WTC11 (cell line): ENCODE results near the gene UMAD1. TPM values are rescaled to one million over a fixed set of nuclear protein-coding genes. Genes with fewer than 3 reads are reported as not detected.

Experiments
- ATAC-seq: fragments of 200-7000 bp; cut with Tn5 transposase; 2 replicates; pipeline ENCODE4 v1.10.0; 2021; ENCODE audit warnings: mild to moderate bottlenecking, moderate library complexity
- CTCF ChIA-PET: fragments of 300-600 bp; sonication (Branson Sonifier 250); formaldehyde crosslinking; loops from one replicate; lab custom pipeline; 2021; ENCODE audit warnings: antibody characterized with exemption; lab: Charles Lee
- POLR2A ChIA-PET: fragments of 350-600 bp; sonication (Branson Sonifier 250); formaldehyde crosslinking; loops from one replicate; lab custom pipeline; 2021; ENCODE audit warnings: antibody characterized with exemption; lab: Charles Lee
- DNase-seq: peaks from one replicate; pipeline ENCODE4 v3.0.0; 2021; ENCODE audit warnings: low spot score
- H3K27ac Mint-ChIP-seq: 2 replicates; pipeline ENCODE4 v1.8.0; 2021; ENCODE audit warnings: mixed read lengths
- H3K27me3 Mint-ChIP-seq: 2 replicates; pipeline ENCODE4 v1.8.0; 2021; ENCODE audit warnings: low read depth, mild to moderate bottlenecking, moderate library complexity, mixed read lengths
- H3K36me3 Mint-ChIP-seq: 2 replicates; pipeline ENCODE4 v1.8.0; 2021; ENCODE audit warnings: mixed read lengths
- H3K4me1 Mint-ChIP-seq: 2 replicates; pipeline ENCODE4 v1.8.0; 2022; ENCODE audit warnings: mixed read lengths
- H3K4me3 Mint-ChIP-seq: 2 replicates; pipeline ENCODE4 v1.8.0; 2021; ENCODE audit warnings: mild to moderate bottlenecking, moderate library complexity, mixed read lengths
- H3K9me3 Mint-ChIP-seq: 2 replicates; pipeline ENCODE4 v1.8.0; 2021; ENCODE audit warnings: mixed read lengths
- CREM ChIP-seq: sonication (generic); formaldehyde crosslinking; IDR thresholded peaks from 2 replicates; pipeline ENCODE4 v1.8.1; 2022; ENCODE audit warnings: mild to moderate bottlenecking, missing genetic modification reagents, moderate library complexity
- ESRRA ChIP-seq: sonication (generic); formaldehyde crosslinking; IDR thresholded peaks from 2 replicates; pipeline ENCODE4 v1.8.1; 2022; ENCODE audit warnings: mild to moderate bottlenecking, missing genetic modification reagents, borderline replicate concordance
- IRF2 ChIP-seq: sonication (generic); formaldehyde crosslinking; IDR thresholded peaks from 2 replicates; pipeline ENCODE4 v1.8.0; 2022; ENCODE audit warnings: low read depth, missing genetic modification reagents, borderline replicate concordance
- MLX ChIP-seq: sonication (generic); formaldehyde crosslinking; IDR thresholded peaks from 2 replicates; pipeline ENCODE4 v1.8.1; 2023; ENCODE audit warnings: mild to moderate bottlenecking, missing genetic modification reagents, moderate library complexity
- NR3C1 ChIP-seq: sonication (generic); formaldehyde crosslinking; conservative IDR thresholded peaks from 2 replicates; pipeline ENCODE4 v1.8.1; 2023; ENCODE audit warnings: low read depth, mild to moderate bottlenecking, missing genetic modification reagents
- OVOL2 ChIP-seq: fragments of 250-450 bp; sonication (Bioruptor Pico); IDR thresholded peaks from 2 replicates; pipeline ENCODE4 v1.9.0; 2021; ENCODE audit warnings: mild to moderate bottlenecking, borderline replicate concordance
- SMAD3 ChIP-seq: sonication (generic); formaldehyde crosslinking; IDR thresholded peaks from 2 replicates; pipeline ENCODE4 v1.8.0; 2022; ENCODE audit warnings: missing genetic modification reagents, mild to moderate bottlenecking, borderline replicate concordance
- TEAD1 ChIP-seq: sonication (generic); formaldehyde crosslinking; IDR thresholded peaks from 2 replicates; pipeline ENCODE4 v1.8.0; 2022; ENCODE audit warnings: mild to moderate bottlenecking, missing genetic modification reagents
- TP53 ChIP-seq: sonication (generic); formaldehyde crosslinking; IDR thresholded peaks from 2 replicates; pipeline ENCODE4 v1.8.1; 2023; ENCODE audit warnings: mild to moderate bottlenecking, missing genetic modification reagents
- ZBTB43 ChIP-seq: sonication (generic); formaldehyde crosslinking; IDR thresholded peaks from 2 replicates; pipeline ENCODE4 v1.8.1; 2023; ENCODE audit warnings: mild to moderate bottlenecking, missing genetic modification reagents
- ZMAT4 ChIP-seq: fragments of 250-450 bp; sonication (Bioruptor Pico); IDR thresholded peaks from 2 replicates; pipeline ENCODE4 v1.9.0; 2021; ENCODE audit warnings: mild to moderate bottlenecking
- ZNF263 ChIP-seq: sonication (generic); formaldehyde crosslinking; IDR thresholded peaks from 2 replicates; pipeline ENCODE4 v1.8.1; 2022; ENCODE audit warnings: low read depth, mild to moderate bottlenecking, moderate library complexity, missing genetic modification reagents
- ZNF281 ChIP-seq: sonication (generic); formaldehyde crosslinking; IDR thresholded peaks from 2 replicates; pipeline ENCODE4 v1.8.0; 2023; ENCODE audit warnings: mild to moderate bottlenecking, missing genetic modification reagents
- ZNF423 ChIP-seq: fragments of 250-450 bp; sonication (Bioruptor Pico); IDR thresholded peaks from 2 replicates; pipeline ENCODE4 v2.1.2; 2022; ENCODE audit warnings: mild to moderate bottlenecking, moderate library complexity
- ZNF512 ChIP-seq: sonication (generic); formaldehyde crosslinking; IDR thresholded peaks from 2 replicates; pipeline ENCODE4 v1.8.1; 2022; ENCODE audit warnings: missing genetic modification reagents, borderline replicate concordance
- ZNF671 ChIP-seq: fragments of 250-450 bp; sonication (Bioruptor Pico); IDR thresholded peaks from 2 replicates; pipeline ENCODE4 v1.8.0; 2021; ENCODE audit warnings: mild to moderate bottlenecking
- total RNA-seq: library from RNA; stranded (reverse); gene quantifications from 3 replicates; pipeline ENCODE4 v1.2.3, GENCODE V29; 2021
- TF ChIP-seq, protein P1 (sequence below): sonication (generic); formaldehyde crosslinking; IDR thresholded peaks from 2 replicates; pipeline ENCODE4 v1.8.1; 2022; ENCODE audit warnings: mild to moderate bottlenecking, missing genetic modification reagents, moderate library complexity, borderline replicate concordance
- TF ChIP-seq, protein P2 (sequence below): sonication (generic); formaldehyde crosslinking; IDR thresholded peaks from 2 replicates; pipeline ENCODE4 v1.8.0; 2022; ENCODE audit warnings: mild to moderate bottlenecking, missing genetic modification reagents
- TF ChIP-seq, protein P3 (sequence below): sonication (generic); formaldehyde crosslinking; conservative IDR thresholded peaks from 2 replicates; pipeline ENCODE4 v1.8.1; 2023; ENCODE audit warnings: mild to moderate bottlenecking, low read depth, missing genetic modification reagents, moderate library complexity

The UMAD1 gene
- total RNA-seq, 1 experiment from 2014 or later: 13.0 TPM

DNA sequence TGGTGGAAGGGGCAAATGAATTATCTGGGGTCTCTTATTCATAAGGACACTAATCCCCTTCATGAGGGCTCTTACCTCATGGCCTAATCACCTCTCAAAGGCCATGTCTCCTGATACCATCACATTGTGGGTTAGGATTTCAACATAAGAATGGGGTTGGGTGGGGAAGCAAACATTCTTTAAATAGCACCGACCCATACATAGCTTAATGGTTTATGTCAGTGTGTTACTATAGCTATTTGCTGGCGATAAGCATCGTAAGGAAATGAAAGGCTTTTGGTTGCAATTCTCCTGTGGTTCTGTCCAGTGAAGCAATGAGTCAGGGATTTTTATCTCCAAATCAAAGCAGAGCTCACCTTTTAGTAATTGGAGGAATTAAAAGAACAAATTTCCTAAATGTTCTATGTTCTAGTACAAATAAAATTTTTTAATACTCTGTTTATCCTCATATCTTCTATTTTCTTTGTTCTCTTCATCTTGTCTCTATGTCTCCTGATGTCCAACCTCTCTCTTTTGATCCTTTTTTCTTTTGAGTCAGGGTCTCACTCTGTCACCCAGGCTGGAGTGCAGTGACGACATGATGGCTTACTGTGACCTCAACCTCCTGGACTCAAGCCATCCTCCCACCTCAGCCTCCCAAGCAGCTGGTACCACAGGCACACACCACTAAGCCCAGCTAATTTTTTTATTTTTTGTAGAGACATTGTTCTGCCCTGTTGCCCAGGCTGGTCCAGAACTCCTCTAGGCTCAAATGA lies 271.0 kb downstream of the UMAD1 start:
- peaks cover 21% of the 10 kb centered on the region for H3K9me3 Mint-ChIP-seq
- ATAC-seq (peak; percentile 99), DNase-seq (no peak)
- peaks cover 32% of the 10 kb centered on the region for H3K4me1 Mint-ChIP-seq
- peak overlapping the region; percentile 29; the same call in 1 of the 2 replicates for H3K4me3 Mint-ChIP-seq
- POLR2A ChIA-PET: no interaction called here
- H3K27ac Mint-ChIP-seq: peak overlapping the region; percentile 80; the same call in 1 of the 2 replicates
- peaks cover 7% of the 10 kb centered on the region for H3K36me3 Mint-ChIP-seq
- CTCF ChIA-PET: interaction anchor here (1.0 kb wide), 1 partner anchor 56 kb away, joined by 3 read pairs; no protein-coding TSS in a partner anchor
- TF ChIP-seq ZNF671 (no peak), NR3C1 (no peak), ZNF263 (no peak), ZBTB43 (CRISPR knock-in tag) (no peak), TEAD1 (CRISPR knock-in tag) (peak; percentile 79; the same call in 1 of the 2 replicates), OVOL2 (CRISPR knock-in tag) (no peak)
- TF ChIP-seq, protein P1, sequence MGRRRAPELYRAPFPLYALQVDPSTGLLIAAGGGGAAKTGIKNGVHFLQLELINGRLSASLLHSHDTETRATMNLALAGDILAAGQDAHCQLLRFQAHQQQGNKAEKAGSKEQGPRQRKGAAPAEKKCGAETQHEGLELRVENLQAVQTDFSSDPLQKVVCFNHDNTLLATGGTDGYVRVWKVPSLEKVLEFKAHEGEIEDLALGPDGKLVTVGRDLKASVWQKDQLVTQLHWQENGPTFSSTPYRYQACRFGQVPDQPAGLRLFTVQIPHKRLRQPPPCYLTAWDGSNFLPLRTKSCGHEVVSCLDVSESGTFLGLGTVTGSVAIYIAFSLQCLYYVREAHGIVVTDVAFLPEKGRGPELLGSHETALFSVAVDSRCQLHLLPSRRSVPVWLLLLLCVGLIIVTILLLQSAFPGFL (CRISPR knock-in tag): no peak
- TF ChIP-seq, protein P2, sequence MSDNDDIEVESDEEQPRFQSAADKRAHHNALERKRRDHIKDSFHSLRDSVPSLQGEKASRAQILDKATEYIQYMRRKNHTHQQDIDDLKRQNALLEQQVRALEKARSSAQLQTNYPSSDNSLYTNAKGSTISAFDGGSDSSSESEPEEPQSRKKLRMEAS (CRISPR knock-in tag): no peak
- TF ChIP-seq, all 79 proteins: peak for 1
- peaks cover 4% of the 10 kb centered on the region; the same call in 1 of the 2 replicates for H3K27me3 Mint-ChIP-seq

- H3K27ac Mint-ChIP-seq: no peak overlapping the region
- TF ChIP-seq ZNF512 (CRISPR knock-in tag) (no peak), CREM (CRISPR knock-in tag) (no peak), ESRRA (CRISPR knock-in tag) (no peak)
- TF ChIP-seq, protein P3, sequence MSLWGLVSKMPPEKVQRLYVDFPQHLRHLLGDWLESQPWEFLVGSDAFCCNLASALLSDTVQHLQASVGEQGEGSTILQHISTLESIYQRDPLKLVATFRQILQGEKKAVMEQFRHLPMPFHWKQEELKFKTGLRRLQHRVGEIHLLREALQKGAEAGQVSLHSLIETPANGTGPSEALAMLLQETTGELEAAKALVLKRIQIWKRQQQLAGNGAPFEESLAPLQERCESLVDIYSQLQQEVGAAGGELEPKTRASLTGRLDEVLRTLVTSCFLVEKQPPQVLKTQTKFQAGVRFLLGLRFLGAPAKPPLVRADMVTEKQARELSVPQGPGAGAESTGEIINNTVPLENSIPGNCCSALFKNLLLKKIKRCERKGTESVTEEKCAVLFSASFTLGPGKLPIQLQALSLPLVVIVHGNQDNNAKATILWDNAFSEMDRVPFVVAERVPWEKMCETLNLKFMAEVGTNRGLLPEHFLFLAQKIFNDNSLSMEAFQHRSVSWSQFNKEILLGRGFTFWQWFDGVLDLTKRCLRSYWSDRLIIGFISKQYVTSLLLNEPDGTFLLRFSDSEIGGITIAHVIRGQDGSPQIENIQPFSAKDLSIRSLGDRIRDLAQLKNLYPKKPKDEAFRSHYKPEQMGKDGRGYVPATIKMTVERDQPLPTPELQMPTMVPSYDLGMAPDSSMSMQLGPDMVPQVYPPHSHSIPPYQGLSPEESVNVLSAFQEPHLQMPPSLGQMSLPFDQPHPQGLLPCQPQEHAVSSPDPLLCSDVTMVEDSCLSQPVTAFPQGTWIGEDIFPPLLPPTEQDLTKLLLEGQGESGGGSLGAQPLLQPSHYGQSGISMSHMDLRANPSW (CRISPR knock-in tag): no peak
- POLR2A ChIA-PET: interaction anchor here (1.3 kb wide), 1 partner anchor 45 kb away, joined by 3 read pairs; no protein-coding TSS in a partner anchor
These were observed 272.4 kb downstream of the UMAD1 start for GRCh38 chr7:7912937-7913336.

GRCh38 chr7:7913504-7913903 lies 273.0 kb downstream of the UMAD1 start:
- H3K27ac Mint-ChIP-seq: no peak overlapping the region
- DNase-seq (no peak), ATAC-seq (no peak)
- peaks cover 40% of the 10 kb centered on the region for H3K4me1 Mint-ChIP-seq
- ChIA-PET CTCF (interaction anchor here (1.3 kb wide), 1 partner anchor 232 kb away, joined by 3 read pairs; no protein-coding TSS in a partner anchor), POLR2A (interaction anchor here (1.3 kb wide), 1 partner anchor 45 kb away, joined by 3 read pairs; no protein-coding TSS in a partner anchor)
- H3K4me3 Mint-ChIP-seq: no peak overlapping the region
- no peaks in the 10 kb centered on the region for H3K36me3 Mint-ChIP-seq
- peaks cover 4% of the 10 kb centered on the region; the same call in 1 of the 2 replicates for H3K27me3 Mint-ChIP-seq
- H3K9me3 Mint-ChIP-seq: peaks cover 14% of the 10 kb centered on the region
- no peak for TF ChIP-seq ZMAT4 (CRISPR knock-in tag)
- no peak for TF ChIP-seq ZNF281 (CRISPR knock-in tag)
- TF ChIP-seq TP53 (CRISPR knock-in tag): no peak
- TF ChIP-seq ZNF423 (CRISPR knock-in tag): no peak
- no peak for TF ChIP-seq SMAD3 (CRISPR knock-in tag)
- no peak for TF ChIP-seq IRF2 (CRISPR knock-in tag)
- no peak for TF ChIP-seq ESRRA (CRISPR knock-in tag)
- TF ChIP-seq MLX: no peak

More at GRCh38 chr7:7912937-7913336, 272.4 kb downstream of the UMAD1 start:
- H3K4me1 Mint-ChIP-seq: peaks cover 34% of the 10 kb centered on the region
- H3K4me3 Mint-ChIP-seq: no peak overlapping the region
- peaks cover 15% of the 10 kb centered on the region for H3K9me3 Mint-ChIP-seq
- DNase-seq (no peak), ATAC-seq (no peak)
- H3K27me3 Mint-ChIP-seq: peaks cover 4% of the 10 kb centered on the region; the same call in 1 of the 2 replicates
- H3K36me3 Mint-ChIP-seq: 0 out of 2 replicates have a peak, but pooled peaks cover under 1% of the 10 kb centered on the region
- CTCF ChIA-PET: interaction anchor here (0.8 to 1.3 kb wide), 2 partner anchors 232 to 277 kb away, joined by 3 read pairs; no protein-coding TSS in a partner anchor
